GM13977 (cell line): ENCODE measurements around the gene WDR70.
"Not testable (repeated sequence)": the region's sequence is repeated elsewhere in the genome, so short reads cannot be mapped to it uniquely, and the experiment has no call there.

Experiments used
- DNase-seq: peaks from one replicate; pipeline ENCODE4 v3.0.0; 2012; ENCODE audit warnings: low spot score
- CTCF ChIP-seq: IDR thresholded peaks from 2 replicates; pipeline ENCODE4 v1.5.1; 2012; ENCODE audit warnings: mild to moderate bottlenecking, control low read depth; ENCODE audit not compliant: insufficient read depth; ENCODE audit errors: extremely low read depth, missing control alignments
- in situ Hi-C: fragments of 300-500 bp; cut with MboI; formaldehyde crosslinking; loops from one replicate; pipeline ENCODE4 v1.12.0; 2022; ENCODE audit warnings: low sequenced_read_pairs, low pct_unique_long_range_greater_than_20kb, mixed read lengths, inconsistent platforms; ENCODE audit not compliant: unreplicated experiment

WDR70 gene

GRCh38 chr5:37679903-37680302, 300.8 kb downstream of the WDR70 start:
- in situ Hi-C loops, DNase-seq: not testable (repeated sequence)

GRCh38 chr5:37683072-37683471, 304.0 kb downstream of the WDR70 start:
- DNase-seq = no peak
- in situ Hi-C loops = no loop called here
- TF ChIP-seq CTCF = no peak

GRCh38 chr5:37685211-37685610, 306.1 kb downstream of the WDR70 start:
- DNase-seq = no peak
- in situ Hi-C loops = no loop called here
- TF ChIP-seq CTCF = no peak

- TF ChIP-seq CTCF = no peak
- in situ Hi-C loops = no loop called here
- no peak for DNase-seq
Measured at GRCh38 chr5:37685816-37686215, 306.7 kb downstream of the WDR70 start.

- in situ Hi-C loops = not testable (repeated sequence)
Measured at GRCh38 chr5:37688925-37689324, 309.8 kb downstream of the WDR70 start.

GRCh38 chr5:37694333-37694732, 315.2 kb downstream of the WDR70 start:
- in situ Hi-C loops, DNase-seq: not testable (repeated sequence)

More at GRCh38 chr5:37688925-37689324, 309.8 kb downstream of the WDR70 start:
- DNase-seq = not testable (repeated sequence)

- DNase-seq = no peak
- TF ChIP-seq CTCF = no peak
- in situ Hi-C loops = no loop called here
Measured at GRCh38 chr5:37694867-37695266, 315.7 kb downstream of the WDR70 start.

GRCh38 chr5:37695647-37696046, 316.5 kb downstream of the WDR70 start:
- in situ Hi-C loops = no loop called here

More at GRCh38 chr5:37695647-37696046, 316.5 kb downstream of the WDR70 start:
- TF ChIP-seq CTCF = no peak
- no peak for DNase-seq
